ENCODE measurements around the gene TRIO. TPM values are rescaled to one million over a fixed set of nuclear protein-coding genes. Genes with fewer than 3 reads are reported as not detected.

The TRIO gene
- total RNA-seq, 4 donors from 2014 or later: 290 to 370 (median 346) TPM

- TF ChIP-seq CTCF (IDR thresholded peaks at IDR 0.05): no peak
- TF ChIP-seq POLR2A (IDR thresholded peaks at IDR 0.05): no peak
- no peak for TF ChIP-seq EP300 (IDR thresholded peaks at IDR 0.05)
- Histone ChIP-seq H3K9me3 (no peaks in the 10 kb centered on the region), H3K4me3 (no peak overlapping the region), H3K4me1 (peaks cover 0 to 18% (median 6%) of the 10 kb centered on the region in 4 donors), H3K27ac (no peak overlapping the region), H3K27me3 (no peaks in the 10 kb centered on the region), H3K36me3 (peaks cover 0 to 27% (median under 1%) of the 10 kb centered on the region in 3 donors)
- WGBS, 2 donors: 77 to 81% methylated on average over 4 of the region's 4 CpGs
- DNase-seq (ENCODE audit: low spot score in 2 of 2): no peak
These were observed 188.2 kb downstream of the TRIO start for GRCh38 chr5:14331386-14331781.

- no peak for TF ChIP-seq EP300 (IDR thresholded peaks at IDR 0.05)
- TF ChIP-seq POLR2A (IDR thresholded peaks at IDR 0.05): no peak
- no peak for TF ChIP-seq CTCF (IDR thresholded peaks at IDR 0.05)
- H3K36me3 ChIP-seq: peaks cover 0 to 33% (median 5%) of the 10 kb centered on the region in 3 donors
These were observed 189.0 kb downstream of the TRIO start for GRCh38 chr5:14332038-14332631.

GRCh38 chr5:14332746-14333145 lies 189.6 kb downstream of the TRIO start:
- Histone ChIP-seq H3K27ac (no peak overlapping the region), H3K4me3 (no peak overlapping the region), H3K36me3 (peaks cover 0 to 39% (median 5%) of the 10 kb centered on the region in 3 donors), H3K9me3 (no peaks in the 10 kb centered on the region), H3K27me3 (no peaks in the 10 kb centered on the region), H3K4me1 (peaks cover 0 to 18% (median 6%) of the 10 kb centered on the region in 4 donors)
- TF ChIP-seq EP300 (IDR thresholded peaks at IDR 0.05) (no peak), POLR2A (IDR thresholded peaks at IDR 0.05) (no peak), CTCF (IDR thresholded peaks at IDR 0.05) (no peak)
- WGBS, 2 donors: 51 to 61% methylated on average over 10 of the region's 10 CpGs
- no peak for DNase-seq (ENCODE audit: low spot score in 2 of 2)

More at GRCh38 chr5:14332038-14332631, 189.0 kb downstream of the TRIO start:
- H3K27ac ChIP-seq: no peak overlapping the region
- no peaks in the 10 kb centered on the region for H3K27me3 ChIP-seq
- no peaks in the 10 kb centered on the region for H3K9me3 ChIP-seq
- WGBS, 2 donors: 81% methylated on average over 6 of the region's 6 CpGs
- H3K4me1 ChIP-seq: peaks cover 0 to 18% (median 6%) of the 10 kb centered on the region in 4 donors
- DNase-seq (ENCODE audit: low spot score in 2 of 2): no peak
- H3K4me3 ChIP-seq: no peak overlapping the region

- H3K27me3 ChIP-seq: no peaks in the 10 kb centered on the region
- H3K4me3 ChIP-seq: no peak overlapping the region
- WGBS, 2 donors: 46 to 62% methylated on average over 7 of the region's 7 CpGs
- H3K36me3 ChIP-seq: peaks cover 0 to 50% (median 5%) of the 10 kb centered on the region in 3 donors
- H3K9me3 ChIP-seq: no peaks in the 10 kb centered on the region
- no peak for TF ChIP-seq EP300 (IDR thresholded peaks at IDR 0.05)
- no peak for TF ChIP-seq POLR2A (IDR thresholded peaks at IDR 0.05)
- TF ChIP-seq CTCF (IDR thresholded peaks at IDR 0.05): no peak
- no peak overlapping the region for H3K27ac ChIP-seq
- no peak for DNase-seq (ENCODE audit: low spot score in 2 of 2)
- H3K4me1 ChIP-seq: peaks cover 0 to 34% (median 2%) of the 10 kb centered on the region in 4 donors
These were observed 194.5 kb downstream of the TRIO start for GRCh38 chr5:14337593-14337992.

GRCh38 chr5:14339468-14339867 lies 196.3 kb downstream of the TRIO start:
- TF ChIP-seq EP300 (IDR thresholded peaks at IDR 0.05) (no peak), POLR2A (IDR thresholded peaks at IDR 0.05) (no peak), CTCF (IDR thresholded peaks at IDR 0.05) (no peak)
- Histone ChIP-seq H3K27ac (no peak overlapping the region), H3K4me3 (no peak overlapping the region), H3K9me3 (no peaks in the 10 kb centered on the region), H3K4me1 (peaks cover 0 to 18% (median 0%) of the 10 kb centered on the region in 4 donors), H3K27me3 (no peaks in the 10 kb centered on the region), H3K36me3 (peaks cover 0 to 50% (median 5%) of the 10 kb centered on the region in 3 donors)
- DNase-seq (ENCODE audit: low spot score in 2 of 2): no peak
- WGBS, 2 donors: 82 to 85% methylated on average over 11 of the region's 11 CpGs
